Lower leg skin (tissue), 3 donors: ENCODE results near the gene LRRC37A.
"Not testable (repeated sequence)": the region's sequence is repeated elsewhere in the genome, so short reads cannot be mapped to it uniquely, and the experiment has no call there.

Experiments used
- CTCF ChIP-seq, 3 donors: fragments of 450-650 bp; IDR thresholded peaks; one replicate each; pipeline ENCODE4 v1.5.1; 2016; ENCODE audit warnings: antibody characterized with exemption in 3 of 3, mild to moderate bottlenecking in 3 of 3, moderate library complexity in 2 of 3
- POLR2A ChIP-seq, 2 donors: fragments of 450-650 bp; IDR thresholded peaks; one replicate each; pipeline ENCODE4 v1.6.1; 2016 to 2017; ENCODE audit warnings: antibody characterized with exemption in 2 of 2, mild to moderate bottlenecking in 1 of 2, moderate library complexity in 1 of 2

DNA sequence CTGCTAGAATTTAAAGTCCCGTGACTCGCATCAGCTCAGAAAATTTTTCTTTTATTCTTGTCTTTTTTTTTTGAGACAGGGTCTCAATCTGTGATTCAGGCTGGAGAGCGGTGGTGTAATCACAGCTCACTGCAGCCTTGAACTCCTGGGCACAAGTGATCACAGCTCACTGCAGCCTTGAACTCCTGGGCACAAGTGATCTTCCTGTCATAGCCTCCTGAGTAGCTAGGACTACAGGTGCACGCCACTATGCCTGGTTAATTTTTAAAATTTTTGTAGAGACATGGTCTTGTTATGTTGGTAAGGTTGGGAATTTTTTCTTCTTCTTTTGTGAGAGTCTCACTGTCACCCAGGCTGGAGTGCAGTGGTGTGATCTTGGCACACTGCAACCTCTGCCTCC lies 13.6 kb upstream of the LRRC37A start:
- not testable (repeated sequence) for TF ChIP-seq POLR2A, CTCF (IDR thresholded peaks at IDR 0.05)
